Kidney tubule cell (primary cell): ENCODE data around the gene PM20D1.

Experiments used
- DNase-seq: peaks from one replicate; pipeline ENCODE4 v3.0.0-alpha.2; 2018; ENCODE audit warnings: low spot score

The PM20D1 gene

DNA sequence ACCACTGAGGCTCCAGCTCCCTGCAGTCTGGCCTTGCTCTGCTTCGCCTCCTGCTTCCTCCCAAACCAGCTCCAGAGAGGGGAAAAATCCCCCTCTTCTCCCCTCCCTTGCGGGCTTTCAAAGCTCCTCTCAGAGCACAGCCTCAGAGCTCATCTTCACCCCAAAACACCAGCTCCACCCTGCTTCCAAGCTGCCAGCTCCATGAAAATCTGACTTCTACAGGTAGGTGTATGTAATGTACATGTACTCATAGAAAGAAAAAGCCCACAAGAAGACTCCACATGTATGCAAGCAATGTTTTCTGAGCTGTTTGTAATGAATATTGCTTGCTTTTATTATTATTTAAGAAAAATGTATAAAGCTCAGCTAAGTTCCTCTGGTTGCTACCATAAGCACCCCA lies 45.3 kb downstream of the PM20D1 start:
- no peak for DNase-seq

DNA sequence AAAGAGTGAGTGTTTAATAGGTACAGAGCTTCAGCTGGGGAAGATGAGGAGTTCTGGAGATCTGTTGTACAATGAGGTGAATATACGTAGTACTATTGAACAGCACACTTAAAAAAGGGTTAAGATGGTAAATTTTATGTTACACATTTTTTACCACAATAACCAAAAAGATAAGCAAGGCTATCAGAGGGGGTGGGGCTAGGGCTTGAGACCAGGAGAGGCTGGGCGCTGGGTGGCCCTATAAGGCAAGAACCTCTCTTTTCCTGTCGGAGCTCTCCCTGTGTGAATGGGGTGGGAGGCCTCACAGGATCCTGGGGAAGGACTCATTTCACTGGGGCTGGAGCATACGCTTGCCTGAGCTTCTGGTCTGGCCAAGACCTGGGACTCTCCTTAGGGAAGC lies 45.9 kb downstream of the PM20D1 start:
- no peak for DNase-seq

DNA sequence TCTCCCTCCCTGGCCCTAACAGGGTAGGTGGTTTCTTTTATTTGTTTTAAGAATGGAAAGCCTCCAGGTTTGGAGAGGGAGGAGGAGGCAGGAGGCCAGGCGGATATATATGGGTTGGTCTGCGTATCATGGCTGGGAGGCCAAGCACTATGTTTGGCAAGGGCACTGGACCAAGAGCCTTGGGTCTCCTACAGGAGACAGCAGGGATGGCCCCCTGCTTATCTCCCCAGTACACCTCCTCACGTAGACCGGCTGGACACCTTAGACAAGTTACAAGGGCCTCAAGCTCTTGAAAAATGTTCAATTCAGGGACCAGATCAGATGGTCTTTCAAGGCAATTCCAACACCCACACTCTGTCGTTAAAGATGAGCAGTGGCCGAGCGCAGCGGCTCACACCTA lies 47.9 kb downstream of the PM20D1 start:
- DNase-seq: no peak

DNA sequence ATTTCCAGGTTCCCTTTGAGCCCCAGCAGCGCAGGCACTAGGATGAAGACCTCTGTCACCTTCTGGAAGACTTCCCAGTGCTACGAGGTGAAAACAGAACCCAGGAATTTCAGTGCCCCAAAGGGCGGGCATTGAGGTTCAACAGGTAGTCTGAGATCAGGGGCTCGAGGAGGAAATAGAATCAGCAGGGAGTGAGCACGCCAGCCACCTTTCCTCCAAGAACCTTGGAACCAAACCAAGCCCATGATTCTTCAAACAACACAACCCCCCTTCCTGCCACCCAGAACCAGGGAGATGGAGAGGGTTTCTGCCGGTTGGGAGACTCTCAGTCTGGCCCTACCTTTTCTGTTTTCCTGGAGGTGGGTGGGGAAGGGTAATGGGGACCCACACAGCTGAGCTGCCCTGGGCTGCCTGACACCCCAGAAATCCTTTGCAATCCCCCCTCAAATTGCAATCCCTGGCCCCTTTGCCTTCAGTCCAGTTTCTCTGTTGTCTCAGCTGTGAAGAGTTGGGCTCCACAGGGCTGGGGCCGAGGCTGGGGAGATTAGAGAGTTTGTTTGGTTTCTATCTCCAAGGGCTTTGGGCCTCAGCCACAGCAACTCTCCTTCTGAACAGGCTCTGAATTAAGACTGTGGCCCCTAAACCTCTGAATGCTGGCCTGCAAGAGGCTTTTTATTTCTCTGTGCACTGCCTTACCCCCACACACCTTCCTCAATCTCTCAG lies 48.8 kb downstream of the PM20D1 start:
- no peak for DNase-seq

DNA sequence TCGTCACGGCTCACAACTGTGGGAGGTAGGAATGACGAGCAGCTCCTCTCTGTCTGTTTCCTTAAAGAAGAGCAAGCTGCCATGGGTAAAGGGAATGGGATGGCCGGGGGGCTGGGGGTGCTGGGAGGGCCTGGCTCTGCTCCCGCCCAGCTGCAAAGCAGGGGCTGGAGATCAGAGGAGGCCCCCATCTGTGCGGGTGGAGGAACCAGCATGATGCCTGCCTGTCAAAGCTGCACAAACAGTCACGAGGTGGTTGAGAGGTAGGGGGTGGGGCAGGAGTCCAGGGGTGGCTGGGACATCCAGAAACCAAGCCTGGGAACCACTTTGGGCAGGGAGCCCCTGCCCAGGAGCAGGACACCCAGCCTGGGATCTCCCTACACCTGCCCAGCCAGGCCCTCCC lies 49.5 kb downstream of the PM20D1 start:
- no peak for DNase-seq

DNA sequence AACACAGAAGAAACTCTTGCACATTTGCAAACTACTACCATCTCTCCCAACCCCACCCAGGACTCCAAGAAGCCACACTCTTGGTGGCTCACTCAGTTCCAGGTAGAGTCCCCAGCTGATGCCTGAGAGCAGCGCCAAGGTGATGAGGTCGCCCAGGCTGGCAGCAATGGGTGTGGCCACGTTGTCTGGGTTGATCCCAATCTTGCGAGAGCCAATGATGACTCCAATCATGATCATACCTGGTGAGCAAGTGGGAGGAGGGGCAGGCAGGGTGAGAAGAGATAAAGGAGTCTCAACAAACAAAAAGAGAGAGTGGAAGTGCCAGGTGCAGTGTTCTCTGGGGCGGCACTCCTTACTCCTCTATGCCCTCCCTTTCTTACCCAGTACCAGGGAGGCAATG lies 51.4 kb downstream of the PM20D1 start:
- DNase-seq: peak; percentile 46

DNA sequence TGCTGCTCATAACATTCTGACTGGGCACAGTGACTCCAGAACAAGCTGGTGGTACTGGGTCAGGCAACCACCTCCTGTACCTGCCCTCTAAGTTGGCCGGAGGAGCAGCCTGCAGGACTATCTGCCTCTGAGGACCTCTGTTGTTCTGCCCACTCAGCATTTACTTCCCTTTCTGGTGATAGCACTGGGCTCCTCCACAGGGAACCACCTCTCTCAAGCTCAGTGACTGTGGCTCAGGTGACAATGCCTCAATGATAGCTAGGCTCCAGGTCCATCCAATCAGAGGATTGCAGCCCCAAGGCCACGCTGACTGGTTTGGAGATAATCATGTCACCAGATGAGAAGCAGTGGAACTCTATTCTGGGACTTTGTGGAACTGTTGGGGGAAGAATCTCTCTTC lies 52.8 kb downstream of the PM20D1 start:
- DNase-seq: no peak

DNA sequence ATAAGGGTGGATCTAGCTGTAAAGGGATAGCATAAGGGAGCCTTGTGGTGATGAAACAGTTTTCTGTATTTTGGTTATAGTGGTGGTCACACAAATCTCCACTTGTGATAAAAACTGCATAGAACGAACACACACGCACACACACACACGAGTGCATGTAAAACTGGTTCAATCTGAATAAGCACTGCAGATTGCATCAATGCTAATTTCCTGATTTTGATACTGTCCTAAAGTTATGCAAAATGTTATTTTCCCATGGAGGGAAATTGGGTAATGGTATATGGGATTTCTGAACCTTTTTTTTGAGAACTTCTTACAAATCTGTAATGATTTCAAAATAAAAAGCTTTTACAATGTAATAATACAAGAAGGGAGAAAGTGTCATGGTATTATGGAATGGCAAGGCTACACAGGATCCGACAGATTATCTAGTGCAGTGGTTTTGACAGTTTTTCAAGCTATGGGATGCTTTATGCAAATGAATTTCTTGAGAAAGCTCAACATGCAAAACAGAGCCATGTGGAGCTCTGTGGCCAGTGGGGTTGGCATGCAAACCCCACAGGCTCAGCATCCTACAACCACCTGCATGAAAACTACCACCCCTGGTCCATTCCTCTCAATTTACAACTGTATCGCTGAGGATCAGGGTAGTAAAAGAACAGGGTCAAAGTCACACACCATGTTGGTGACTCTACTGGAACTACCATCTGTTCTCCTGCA lies 55.8 kb downstream of the PM20D1 start:
- DNase-seq: no peak

DNA sequence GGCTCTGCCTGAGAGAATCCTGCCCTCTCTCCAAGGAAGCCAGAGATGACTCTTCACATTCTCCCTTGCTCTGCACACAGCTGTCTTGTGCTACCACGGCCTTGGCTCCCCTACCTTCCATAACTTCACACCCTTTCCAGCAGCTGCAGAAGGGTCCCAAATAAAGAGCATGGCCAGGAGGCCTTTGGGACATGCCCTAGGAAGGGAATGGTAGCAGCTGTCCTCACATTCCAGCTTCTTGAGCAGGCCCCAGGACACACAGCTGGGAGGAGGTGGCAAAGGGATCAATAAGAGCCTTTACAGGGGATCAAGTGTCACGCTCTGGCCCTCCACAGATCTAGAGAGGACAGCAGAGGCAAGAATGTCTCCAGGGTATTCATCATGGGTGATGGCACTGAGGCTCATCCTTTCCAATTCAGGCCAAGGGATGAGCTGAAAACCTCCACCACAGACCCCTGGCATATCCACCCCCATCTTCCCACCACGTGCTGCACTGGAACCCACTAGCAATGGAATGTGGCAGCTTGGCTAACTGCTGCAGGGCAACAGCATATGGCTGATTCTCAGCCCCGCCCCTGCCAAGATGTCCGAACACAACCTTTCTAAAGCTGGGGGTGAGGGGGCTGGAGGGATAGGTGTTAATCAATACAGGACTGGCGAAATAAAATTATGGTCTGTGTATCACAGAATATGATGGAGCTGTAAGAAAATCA lies 56.8 kb downstream of the PM20D1 start:
- no peak for DNase-seq

DNA sequence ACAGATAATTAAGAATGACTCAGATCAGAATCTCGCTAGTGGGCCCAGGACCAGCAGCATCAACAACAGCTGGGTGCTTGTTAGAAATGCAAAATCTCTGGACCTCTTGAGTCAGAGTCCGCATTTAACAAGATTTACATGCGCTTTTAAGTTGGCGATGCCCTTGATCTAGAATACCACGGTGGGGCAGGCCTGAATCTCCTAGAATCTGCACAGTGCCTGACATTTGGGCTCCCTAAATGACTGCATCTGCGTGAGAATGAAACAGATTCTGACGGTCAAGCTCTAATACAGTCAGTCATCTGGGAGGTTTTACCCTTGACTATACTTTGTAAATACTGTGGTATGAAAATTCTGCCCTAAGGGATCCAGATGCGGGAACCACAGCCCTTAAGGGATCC lies 57.5 kb downstream of the PM20D1 start:
- DNase-seq: no peak

DNA sequence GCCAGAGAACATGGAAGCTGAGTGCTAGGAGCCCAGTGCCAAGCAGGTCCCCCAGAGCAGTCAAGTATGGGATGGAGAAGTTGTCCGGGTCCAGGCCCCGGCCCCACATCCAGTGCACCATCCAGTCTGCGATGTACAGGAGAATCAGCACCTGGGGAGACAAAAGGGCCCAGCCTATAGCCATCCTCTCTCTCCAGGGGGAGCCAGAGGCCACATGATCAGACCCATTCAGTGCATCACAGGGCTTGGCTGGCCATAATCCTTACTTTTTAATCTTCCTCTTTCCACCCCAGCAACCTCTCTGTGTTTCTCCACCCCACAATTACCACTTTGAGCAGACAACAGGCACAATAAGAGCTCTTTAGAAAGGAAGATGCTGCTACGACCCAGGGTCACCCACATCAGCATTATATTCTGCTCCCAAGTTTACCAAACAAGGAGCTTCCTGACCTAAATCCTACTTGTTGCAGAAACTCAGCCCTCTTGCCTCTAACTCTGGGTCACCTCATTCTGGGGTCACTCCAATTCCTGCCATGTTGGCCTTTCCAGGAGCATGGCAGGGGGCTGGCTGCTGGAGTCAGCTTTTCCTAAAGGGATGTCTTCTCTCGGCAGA lies 58.3 kb downstream of the PM20D1 start:
- peak; percentile 63 for DNase-seq

DNA sequence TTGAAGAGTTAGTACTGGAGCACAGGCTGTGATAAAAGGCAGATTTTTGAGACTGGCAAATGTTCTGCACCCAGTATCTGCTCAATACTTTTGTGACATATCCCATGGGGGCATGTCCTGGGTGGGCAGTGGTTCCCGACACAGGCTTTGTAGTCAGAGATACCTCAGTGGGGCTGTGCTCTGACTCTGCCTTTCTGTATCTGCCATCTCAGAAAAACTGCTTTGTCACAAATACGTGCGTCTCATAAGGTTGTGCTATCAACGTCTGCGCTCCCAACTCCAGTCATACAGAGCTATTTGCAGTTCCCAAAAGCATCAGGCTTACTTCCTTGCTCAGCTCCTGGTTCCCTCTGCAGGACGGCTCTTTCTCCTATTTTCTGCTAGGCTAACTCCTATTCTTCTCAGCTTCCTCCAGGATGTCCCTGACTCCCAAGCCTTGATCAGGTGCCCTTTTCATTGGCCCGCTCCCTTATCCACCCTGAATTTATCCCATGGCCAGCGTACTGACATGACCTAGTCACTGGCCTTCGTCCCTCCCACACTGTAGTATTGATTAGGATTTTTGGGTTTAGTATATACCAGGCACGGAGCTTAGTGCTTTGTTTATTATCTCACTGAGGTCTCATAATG lies 62.5 kb downstream of the PM20D1 start:
- DNase-seq: no peak

DNA sequence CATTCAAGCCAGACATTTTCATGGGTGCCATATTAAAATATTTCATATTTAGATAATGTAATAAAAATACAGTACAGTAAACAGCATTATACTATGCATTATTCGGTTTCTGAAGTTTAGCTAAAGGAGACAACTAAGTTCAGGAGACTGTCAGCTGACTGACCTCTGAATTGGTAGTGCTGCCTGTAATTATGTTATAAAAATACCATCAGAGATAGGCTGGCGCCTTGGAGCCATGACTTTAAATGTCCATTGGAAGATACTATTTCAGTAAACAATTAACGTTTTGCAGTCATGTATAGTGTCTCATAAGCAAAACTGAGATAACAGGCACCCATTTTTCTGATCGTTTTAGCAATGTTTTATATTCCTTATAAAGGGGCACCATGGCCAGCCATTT lies 63.3 kb downstream of the PM20D1 start:
- no peak for DNase-seq

DNA sequence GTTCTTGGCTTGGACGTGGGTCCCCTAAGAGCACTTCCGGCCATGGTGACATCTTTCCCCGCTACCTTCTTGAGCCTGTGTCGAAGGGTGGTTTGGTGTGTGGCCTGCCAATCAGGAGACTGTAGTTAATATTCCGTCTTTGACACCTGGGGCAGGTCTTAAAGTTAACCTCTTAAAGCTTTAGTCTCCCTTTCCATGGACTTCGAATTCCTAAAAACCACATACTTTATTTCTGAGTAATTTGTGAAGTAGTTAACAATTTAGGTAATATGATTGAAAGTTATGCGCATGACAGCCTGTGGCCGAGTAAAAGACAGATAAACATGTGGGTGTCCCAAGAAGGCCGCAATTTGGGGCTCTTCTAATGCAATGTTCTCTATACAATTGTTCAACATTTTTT lies 64.5 kb downstream of the PM20D1 start:
- DNase-seq: peak; percentile 50

DNA sequence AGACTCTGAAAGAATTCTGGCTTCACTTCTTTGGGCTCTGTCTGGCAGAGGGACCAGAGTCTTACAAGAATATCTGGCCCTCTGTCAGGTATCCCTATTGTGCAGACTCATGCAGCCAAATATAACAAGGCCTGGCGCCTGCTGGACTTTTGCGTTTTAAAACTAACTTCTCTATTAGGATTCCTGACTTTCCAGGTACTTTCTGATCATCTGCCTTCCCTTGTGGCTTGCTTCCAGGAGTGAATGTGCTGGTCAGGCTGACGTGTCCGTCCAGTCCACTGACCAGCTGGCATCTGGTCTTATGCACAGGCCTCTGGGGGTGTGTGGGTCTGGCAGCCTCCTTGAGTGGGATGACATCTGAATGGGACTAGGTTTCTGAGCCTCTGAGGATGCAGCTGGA lies 66.0 kb downstream of the PM20D1 start:
- peak; percentile 94 for DNase-seq

DNA sequence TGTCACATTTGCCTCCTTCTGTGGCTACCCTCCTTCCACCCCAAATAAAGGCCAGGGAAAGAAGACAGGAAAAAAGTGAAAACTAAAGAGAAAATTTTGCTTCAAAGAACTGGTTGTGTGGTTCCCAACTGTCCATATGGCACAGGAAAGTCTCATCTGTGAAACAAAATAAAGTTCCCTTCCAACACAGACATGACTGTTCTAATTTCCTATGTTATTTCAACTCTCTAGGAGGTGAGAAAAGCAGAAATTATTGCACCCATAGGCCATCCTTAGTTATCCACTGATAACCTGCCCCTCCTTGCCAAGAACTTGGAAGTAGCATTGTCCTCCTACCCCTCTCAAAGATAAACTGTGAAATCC lies 66.5 kb downstream of the PM20D1 start:
- no peak for DNase-seq

DNA sequence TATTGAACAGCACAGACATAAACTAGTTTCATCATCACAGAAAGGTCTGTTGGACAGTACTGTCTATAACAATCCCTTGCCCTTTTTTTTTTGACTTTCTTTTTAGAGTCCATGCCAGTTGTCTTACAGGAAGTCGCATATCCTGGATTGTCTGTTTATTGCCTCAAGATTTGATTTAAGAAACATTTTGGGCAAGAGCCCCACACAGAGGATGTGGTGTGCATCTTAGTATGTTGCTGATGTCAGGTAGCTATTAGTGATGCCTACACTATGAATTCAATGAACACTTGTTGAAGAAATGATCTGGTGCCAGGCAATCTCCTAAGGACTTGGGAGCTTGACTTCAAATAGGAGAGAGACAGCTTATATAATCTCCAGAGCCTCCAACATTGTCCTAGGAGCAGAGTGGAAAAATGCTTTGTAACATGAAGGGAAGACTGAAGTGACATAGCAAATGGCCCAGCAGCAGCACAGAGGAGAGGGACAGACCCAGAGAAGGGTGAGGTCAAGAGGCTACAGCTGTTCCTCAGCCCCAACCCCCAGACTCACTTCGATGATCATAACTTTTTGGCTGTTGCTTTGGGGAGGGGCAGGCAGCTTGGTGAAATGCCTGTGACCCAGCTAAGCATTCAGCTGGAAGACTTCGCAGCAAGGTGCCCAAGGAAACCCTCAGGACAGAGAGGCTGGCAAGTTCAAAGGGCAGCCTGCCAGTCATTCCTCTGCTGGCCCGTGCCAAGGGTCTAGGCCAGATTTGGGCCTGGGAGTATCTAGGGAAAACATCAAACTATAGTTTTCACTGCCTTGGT lies 67.1 kb downstream of the PM20D1 start:
- peak; percentile 55 for DNase-seq

DNA sequence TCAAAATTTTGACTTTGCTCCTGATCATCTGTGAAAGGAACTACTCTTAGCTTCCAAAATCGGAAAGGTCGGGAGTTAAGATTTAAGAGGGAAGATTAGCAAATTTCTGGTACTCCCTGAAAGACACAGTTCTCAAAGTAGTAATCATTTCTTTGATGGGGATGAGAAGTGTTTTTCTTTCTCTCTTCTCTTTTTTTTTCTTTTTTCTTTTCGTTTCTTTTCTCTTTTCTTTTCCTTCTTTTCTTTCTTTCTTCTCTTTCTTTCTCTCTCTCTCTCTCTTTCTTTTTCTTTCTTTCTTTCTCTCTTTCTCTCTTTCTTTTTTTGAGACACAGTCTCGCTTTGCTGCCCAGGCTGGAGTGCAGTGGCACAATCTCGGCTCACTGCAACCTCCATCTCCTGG lies 69.6 kb downstream of the PM20D1 start:
- DNase-seq: no peak
